ENCODE measurements around the gene FRYL. TPM values are rescaled to one million over a fixed set of nuclear protein-coding genes. Genes with fewer than 3 reads are reported as not detected.

Gene FRYL
- polyA plus RNA-seq, 1 donor from 2014 or later = 64.0 TPM

DNA sequence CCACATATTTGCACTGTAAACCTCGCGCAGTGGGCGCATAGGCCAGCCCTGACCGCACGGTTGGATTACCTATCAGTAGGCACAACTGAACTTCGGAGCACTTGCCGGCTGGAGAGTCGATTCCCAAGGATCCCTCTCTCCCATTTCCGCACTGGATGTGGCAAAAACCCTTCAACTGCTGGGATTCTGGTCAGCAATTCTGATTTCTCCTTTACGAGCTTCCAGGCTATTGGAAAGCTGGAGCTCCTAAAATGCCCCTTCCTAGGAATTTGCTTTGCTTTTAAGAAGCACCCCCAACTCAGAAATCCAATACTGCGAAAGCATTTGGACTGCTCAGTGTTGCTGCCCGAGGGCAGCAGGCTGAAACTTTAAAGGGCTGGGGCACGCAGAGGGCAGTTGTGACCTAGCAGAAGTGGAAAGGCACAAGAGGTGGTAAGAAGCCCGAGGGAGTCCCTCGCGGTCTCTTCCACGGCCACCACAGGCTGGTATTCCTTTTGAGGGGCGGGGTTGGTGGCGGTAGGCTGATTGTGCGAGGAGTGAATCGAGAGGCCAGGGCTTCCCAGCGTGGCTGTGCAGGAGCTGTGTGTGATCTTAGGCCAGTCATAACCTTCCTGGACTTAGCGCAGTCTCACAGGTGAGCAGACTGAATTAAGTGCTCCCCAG is 288.4 kb downstream of the FRYL start:
- H3K27ac ChIP-seq (ENCODE audit: low read length) = peak overlapping the region; percentile 75
- no peak overlapping the region for H3K4me2 ChIP-seq (ENCODE audit: low read length)
- H3K9me3 ChIP-seq (ENCODE audit: low read length) = no peaks in the 10 kb centered on the region
- no peak overlapping the region for H3K9ac ChIP-seq (ENCODE audit: low read length)
- H3F3A ChIP-seq (ENCODE audit: insufficient read depth, low read length, poor library complexity, severe bottlenecking) = no peaks in the 10 kb centered on the region
- no peak overlapping the region for H2AFZ ChIP-seq (ENCODE audit: low read depth, low read length)
- H4K20me1 ChIP-seq (ENCODE audit: insufficient read depth) = no peaks in the 10 kb centered on the region
- peaks cover 21% of the 10 kb centered on the region for H3K27me3 ChIP-seq (ENCODE audit: insufficient read depth, low read depth, low read length)
- H3K79me2 ChIP-seq (replicated peaks; ENCODE audit: insufficient read depth, low read length) = peaks cover 18% of the 10 kb centered on the region
- TF ChIP-seq CTCF (IDR thresholded peaks at IDR 0.05; ENCODE audit: poor library complexity, severe bottlenecking) = no peak
- no peak for TF ChIP-seq EZH2 (IDR thresholded peaks at IDR 0.05; ENCODE audit: borderline replicate concordance, insufficient read depth, low read length, poor library complexity, severe bottlenecking)
- no peak for TF ChIP-seq RAD21 (conservative IDR thresholded peaks at IDR 0.05)
- H3K9me2 ChIP-seq (ENCODE audit: insufficient read depth, low read length) = no peaks in the 10 kb centered on the region
- no peak overlapping the region for H3K4me3 ChIP-seq (ENCODE audit: low read length)
- no peaks in the 10 kb centered on the region for H3K36me3 ChIP-seq (ENCODE audit: insufficient read depth, low read length)

- no peak overlapping the region for H3K27ac ChIP-seq (ENCODE audit: low read length)
- no peaks in the 10 kb centered on the region for H3K36me3 ChIP-seq (ENCODE audit: insufficient read depth, low read length)
- no peaks in the 10 kb centered on the region for H4K20me1 ChIP-seq (ENCODE audit: insufficient read depth)
- no peaks in the 10 kb centered on the region for H3F3A ChIP-seq (ENCODE audit: insufficient read depth, low read length, poor library complexity, severe bottlenecking)
- no peak overlapping the region for H3K9ac ChIP-seq (ENCODE audit: low read length)
- no peaks in the 10 kb centered on the region for H3K9me2 ChIP-seq (ENCODE audit: insufficient read depth, low read length)
- H3K4me3 ChIP-seq (ENCODE audit: low read length) = no peak overlapping the region
- no peak for TF ChIP-seq EP300 (conservative IDR thresholded peaks at IDR 0.05; ENCODE audit: poor library complexity, severe bottlenecking)
- no peak for TF ChIP-seq REST (IDR thresholded peaks at IDR 0.05; ENCODE audit: borderline replicate concordance)
- TF ChIP-seq MXI1 (conservative IDR thresholded peaks at IDR 0.05; ENCODE audit: poor library complexity, severe bottlenecking) = no peak
- no peak for TF ChIP-seq POLR2AphosphoS5 (IDR thresholded peaks at IDR 0.05)
- TF ChIP-seq CTCF (IDR thresholded peaks at IDR 0.05; ENCODE audit: poor library complexity, severe bottlenecking) = no peak
- TF ChIP-seq RAD21 (conservative IDR thresholded peaks at IDR 0.05) = no peak
- no peak for TF ChIP-seq SMC3 (conservative IDR thresholded peaks at IDR 0.05; ENCODE audit: poor library complexity)
- TF ChIP-seq EZH2 (IDR thresholded peaks at IDR 0.05; ENCODE audit: borderline replicate concordance, insufficient read depth, low read length, poor library complexity, severe bottlenecking) = no peak
- no peak for TF ChIP-seq TAF1 (IDR thresholded peaks at IDR 0.05; ENCODE audit: low read depth)
- H3K9me3 ChIP-seq (ENCODE audit: low read length) = no peaks in the 10 kb centered on the region
- no peak overlapping the region for H3K4me2 ChIP-seq (ENCODE audit: low read length)
- peaks cover 21% of the 10 kb centered on the region for H3K27me3 ChIP-seq (ENCODE audit: insufficient read depth, low read depth, low read length)
- H2AFZ ChIP-seq (ENCODE audit: low read depth, low read length) = no peak overlapping the region
- H3K79me2 ChIP-seq (replicated peaks; ENCODE audit: insufficient read depth, low read length) = peaks cover 24% of the 10 kb centered on the region
Measured at GRCh38 chr4:48490680-48491513, 289.2 kb downstream of the FRYL start.
